Thoracic aorta endothelial cell (primary cell): ENCODE measurements around the gene ADGRB3. TPM values are rescaled to one million over a fixed set of nuclear protein-coding genes. Genes with fewer than 3 reads are reported as not detected.

Source experiments
- small RNA-seq: library from RNA; depleted of rRNA; stranded (forward); fragments of <200 nt; gene quantifications from one replicate; pipeline ENCODE3, GENCODE V24; 2012
- total RNA-seq: library from RNA; depleted of rRNA; stranded (reverse); fragments of >200 nt; gene quantifications from 2 replicates; pipeline ENCODE4 v1.2.3, GENCODE V29; 2012

ADGRB3 gene
- total RNA-seq, result under 0.01 TPM in 1 of 2 replicates, not detected in the other

DNA sequence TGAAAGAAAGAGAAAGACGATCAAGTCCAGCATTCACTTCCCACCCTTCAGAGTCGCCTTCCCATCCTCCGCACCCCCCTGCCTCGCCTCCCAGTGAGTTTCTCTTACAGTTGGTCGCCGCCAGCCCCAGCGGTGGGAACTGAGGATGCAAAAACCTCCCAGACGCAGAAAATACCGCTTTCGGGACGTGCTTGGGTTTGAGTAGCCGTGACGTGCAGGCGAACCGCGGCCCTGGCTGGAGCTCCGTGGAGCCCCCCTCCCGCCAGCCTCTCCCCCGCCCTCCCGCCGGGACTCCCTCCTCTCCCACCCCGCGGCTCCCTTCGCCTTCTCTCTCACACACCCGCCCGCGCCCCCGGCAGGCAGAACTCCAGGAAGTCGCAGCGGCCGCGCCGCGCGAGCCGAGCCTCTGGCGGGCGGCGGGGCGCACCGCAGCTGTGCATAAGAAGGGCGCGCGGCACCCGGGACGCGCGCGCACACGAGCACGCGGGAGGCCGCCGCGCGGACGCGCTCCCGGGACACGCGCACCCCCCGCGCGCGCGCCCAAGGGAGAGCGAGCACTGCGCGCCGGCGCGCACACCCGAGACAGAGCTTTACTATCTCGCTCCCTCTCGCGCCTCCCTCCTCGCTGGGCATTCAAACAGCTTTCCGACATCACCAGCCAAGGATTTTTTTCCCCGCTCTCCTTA lies at the start of gene ADGRB3:
TSS of gene ADGRB3 (plus strand) at position 557 of the 686 bp plus-strand sequence. CDS start 3,394 bp downstream, outside the sequence.

Small RNA genes lying within 50 kb of the gene (small RNA-seq; reads per million reads assigned to genes)
- not detected for gene AL606923.1
